ENCODE data around the gene REV3L.

REV3L gene

DNA sequence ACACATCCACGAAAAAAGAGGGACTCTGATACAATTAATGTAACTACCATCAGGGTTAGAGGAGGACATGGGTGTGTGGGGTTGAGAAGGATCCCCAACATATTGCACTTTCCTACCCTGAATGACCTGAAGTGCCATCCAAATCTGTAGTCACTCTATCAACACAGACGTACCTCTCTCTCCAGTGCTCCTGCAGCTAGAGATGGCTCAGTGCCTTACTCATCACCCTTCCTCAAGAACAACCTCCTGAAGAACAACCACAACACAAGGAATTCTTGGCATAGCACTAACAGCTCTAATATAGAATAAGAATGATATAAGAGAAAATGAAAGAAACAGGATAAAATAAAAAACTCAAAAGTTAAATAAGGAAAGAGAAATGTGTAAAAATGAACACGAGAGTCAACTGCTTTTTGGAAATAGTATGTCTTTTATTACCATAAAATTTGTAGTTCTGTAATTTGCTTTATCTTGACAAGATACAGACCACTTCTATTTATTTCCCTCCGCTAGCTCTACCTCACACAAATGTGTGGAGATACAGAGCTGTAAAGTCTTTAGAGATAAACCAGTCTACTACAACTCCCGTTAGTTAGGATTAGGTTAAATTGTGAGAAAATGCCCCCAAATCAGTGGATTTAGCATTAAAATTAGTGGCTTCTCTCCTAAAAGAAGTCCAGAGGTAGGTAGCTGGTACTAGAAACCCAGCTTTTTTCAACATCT is 63.9 kb downstream of the REV3L start:
- DNase-seq (ENCODE audit: low spot score) = no peak

DNA sequence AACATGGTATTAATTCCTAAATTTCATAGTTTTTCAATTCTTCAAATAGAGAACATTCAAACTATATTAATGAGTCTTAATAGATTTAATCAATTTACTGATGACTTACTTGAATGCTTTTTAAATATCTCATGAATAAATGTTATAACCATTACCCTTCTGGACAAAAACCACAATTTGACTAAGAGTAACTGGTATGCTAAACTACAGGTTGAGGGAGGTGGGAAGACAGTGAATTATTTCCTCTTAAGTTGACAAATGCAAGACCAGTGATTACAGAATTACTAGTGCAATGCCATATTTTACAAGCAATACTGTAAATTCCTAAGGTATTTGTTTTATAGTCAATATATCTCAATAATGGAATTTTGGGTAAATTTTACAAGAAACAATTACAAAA is 65.1 kb downstream of the REV3L start:
- DNase-seq (ENCODE audit: low spot score) = no peak

DNA sequence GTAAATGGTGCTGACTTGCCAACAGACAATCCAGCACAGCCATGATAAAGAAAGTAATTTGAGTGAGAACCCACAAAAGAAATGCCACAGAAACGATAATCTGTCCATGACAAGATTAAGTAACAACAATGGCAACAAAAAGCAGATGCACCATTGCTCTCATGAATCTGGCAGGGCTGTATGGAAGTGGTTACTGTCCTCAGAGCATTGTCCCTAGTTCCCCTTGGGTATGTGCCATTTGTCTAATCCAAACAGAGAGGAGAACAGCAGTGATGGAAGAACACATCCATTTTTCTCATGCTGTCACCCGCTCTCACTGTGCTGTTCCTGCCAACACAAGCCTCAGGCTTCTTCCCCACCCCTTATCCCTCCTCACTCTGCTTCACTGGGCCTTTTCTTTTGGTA is 65.8 kb downstream of the REV3L start:
- no peak for DNase-seq (ENCODE audit: low spot score)

DNA sequence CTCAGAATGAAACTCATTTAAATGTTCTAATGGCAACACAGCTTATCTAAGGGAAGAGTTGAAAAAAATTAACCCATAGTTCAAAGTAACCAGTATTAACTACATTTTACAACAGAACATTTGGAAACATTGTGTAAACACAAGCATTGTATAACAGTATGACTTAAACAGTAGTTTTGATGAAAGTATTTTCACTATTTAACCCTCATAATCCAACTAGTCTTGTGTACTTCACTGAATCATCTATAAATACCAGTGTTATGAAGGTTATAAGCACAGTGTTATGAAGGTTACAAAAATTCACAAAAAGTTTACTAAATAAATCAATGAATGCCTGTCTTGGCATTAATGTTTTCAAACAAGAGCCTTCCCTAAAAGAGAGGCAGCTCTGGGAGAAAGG is 66.5 kb downstream of the REV3L start:
- DNase-seq (ENCODE audit: low spot score) = no peak

- DNase-seq (ENCODE audit: low spot score) = no peak
These were observed 68.6 kb downstream of the REV3L start for GRCh38 chr6:111414373-111414772.

- no peak for DNase-seq (ENCODE audit: low spot score)
These were observed 70.9 kb downstream of the REV3L start for GRCh38 chr6:111411978-111412566.

DNA sequence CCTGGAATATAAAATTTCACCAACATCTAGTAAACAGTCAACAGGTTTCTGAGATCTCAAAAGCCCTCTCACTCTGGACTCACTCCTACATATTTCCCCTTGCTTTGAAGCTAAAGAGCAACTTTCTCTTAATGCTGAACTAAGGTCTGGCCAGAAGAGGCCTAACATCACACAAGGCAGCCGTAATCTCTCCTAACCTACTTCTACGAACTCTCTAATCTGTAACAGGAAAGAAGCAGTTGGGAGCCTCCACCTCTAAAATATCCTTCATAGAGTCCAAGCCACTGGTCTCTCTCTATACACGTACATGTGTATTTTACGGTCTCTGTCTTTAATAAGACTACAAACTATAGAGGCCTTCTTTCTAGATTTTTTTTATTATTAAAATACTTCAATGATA is 72.0 kb downstream of the REV3L start:
- no peak for DNase-seq (ENCODE audit: low spot score)

DNA sequence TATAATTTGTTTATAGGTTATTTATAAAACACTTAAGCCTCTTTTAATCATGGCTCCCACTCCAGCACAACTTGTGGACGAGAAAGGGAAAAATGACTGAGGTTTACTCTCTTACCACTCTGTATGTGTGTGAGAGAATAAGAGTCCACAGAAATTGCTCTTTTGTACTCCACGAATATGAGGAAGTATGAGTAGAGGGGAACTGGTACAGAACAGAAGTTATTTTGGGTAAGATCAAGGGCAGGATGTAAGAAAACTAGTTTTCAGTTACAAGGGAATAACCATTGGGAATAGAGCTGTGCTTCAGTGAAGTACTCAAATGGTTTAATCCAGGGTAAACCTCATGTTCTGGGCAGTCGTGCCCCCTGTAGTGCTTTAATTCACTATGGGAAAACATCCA is 72.6 kb downstream of the REV3L start:
- no peak for DNase-seq (ENCODE audit: low spot score)

GRCh38 chr6:111409430-111409829 is 73.6 kb downstream of the REV3L start:
- no peak for DNase-seq (ENCODE audit: low spot score)

DNA sequence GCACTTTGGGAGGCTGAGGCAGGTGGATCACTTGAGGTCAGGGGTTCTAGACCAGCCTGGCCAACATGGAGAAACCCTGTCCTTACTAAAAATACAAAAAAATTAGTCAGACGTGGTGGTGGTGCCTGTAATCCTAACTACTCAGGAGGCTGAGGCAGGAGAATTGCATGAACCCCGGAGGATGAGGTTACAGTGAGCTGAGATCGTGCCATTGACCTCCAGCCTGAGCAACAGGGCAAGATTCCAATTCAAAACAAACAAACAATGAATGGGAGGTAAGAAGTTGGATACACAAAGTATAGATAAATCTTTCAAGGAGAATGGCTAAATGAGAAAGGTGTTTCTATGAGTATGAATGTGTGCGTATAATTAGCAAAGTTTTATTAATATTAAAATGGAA is 75.3 kb downstream of the REV3L start:
- DNase-seq (ENCODE audit: low spot score) = no peak

GRCh38 chr6:111406200-111406721 is 76.8 kb downstream of the REV3L start:
- no peak for DNase-seq (ENCODE audit: low spot score)

GRCh38 chr6:111403388-111403787 is 79.6 kb downstream of the REV3L start:
- DNase-seq (ENCODE audit: low spot score) = no peak

- no peak for DNase-seq (ENCODE audit: low spot score)
These were observed 83.4 kb downstream of the REV3L start for GRCh38 chr6:111399626-111400025.

DNA sequence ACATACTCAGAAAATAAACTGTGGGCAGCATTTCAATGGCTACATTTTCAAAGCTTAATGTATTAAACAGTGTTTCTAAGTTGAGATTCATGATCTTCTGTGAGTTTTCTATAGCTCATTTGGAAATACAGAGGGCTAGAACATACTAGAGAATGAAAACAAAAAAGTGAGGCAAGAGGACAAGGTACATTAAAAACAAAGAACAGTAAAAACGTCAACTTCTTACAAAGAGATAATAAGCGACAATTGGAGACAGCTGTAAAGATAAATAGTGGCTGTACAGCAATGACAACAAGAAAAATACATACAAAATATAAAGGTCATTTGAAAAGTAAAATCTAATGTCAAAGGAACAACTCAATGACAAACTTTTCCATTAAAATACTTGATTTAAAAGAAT is 94.3 kb downstream of the REV3L start:
- no peak for DNase-seq (ENCODE audit: low spot score)

GRCh38 chr6:111382476-111383294 is 100.3 kb downstream of the REV3L start:
- no peak for DNase-seq (ENCODE audit: low spot score)

GRCh38 chr6:111381728-111382127 is 101.3 kb downstream of the REV3L start:
- no peak for DNase-seq (ENCODE audit: low spot score)

DNA sequence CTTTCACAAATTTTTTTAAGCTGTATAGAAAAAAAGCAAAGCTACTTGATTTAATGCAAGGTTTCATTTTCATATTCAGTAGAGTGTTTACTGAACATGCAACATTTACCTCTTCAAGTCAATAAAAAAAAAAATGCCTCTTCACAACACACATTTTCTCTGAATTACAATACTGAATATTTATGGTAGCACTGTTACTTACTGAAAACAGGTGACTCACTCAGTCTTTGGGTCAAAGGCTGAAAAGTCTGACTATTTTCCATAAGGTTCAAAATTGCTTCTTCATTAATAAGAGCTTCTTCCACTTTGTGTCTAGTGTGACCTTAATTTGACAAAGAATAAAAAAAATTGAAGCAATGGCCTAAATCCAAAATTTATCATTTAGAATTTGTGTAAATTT is 101.9 kb downstream of the REV3L start:
- no peak for DNase-seq (ENCODE audit: low spot score)

DNA sequence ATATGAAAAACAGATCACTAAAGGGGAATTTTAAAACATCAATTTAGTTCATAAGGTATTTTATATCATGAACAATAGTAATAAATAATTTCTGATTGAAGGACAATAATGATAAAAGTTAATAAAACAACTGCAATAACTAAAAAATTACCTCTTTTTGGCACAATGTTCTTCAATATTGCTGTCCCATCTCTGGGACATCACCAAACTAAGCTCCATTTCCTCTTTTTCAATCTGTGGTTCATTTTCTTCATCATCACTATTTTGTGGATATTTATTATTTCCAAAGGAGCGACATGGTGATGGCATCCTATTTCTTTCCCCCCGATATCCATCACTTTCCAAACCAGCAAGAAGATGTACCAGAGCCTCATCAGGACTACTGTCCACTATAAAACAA is 103.2 kb downstream of the REV3L start:
- no peak for DNase-seq (ENCODE audit: low spot score)

- DNase-seq (ENCODE audit: low spot score) = no peak
These were observed 103.7 kb downstream of the REV3L start for GRCh38 chr6:111379302-111379701.

- DNase-seq (ENCODE audit: low spot score) = no peak
These were observed 105.4 kb downstream of the REV3L start for GRCh38 chr6:111377558-111378120.

DNA sequence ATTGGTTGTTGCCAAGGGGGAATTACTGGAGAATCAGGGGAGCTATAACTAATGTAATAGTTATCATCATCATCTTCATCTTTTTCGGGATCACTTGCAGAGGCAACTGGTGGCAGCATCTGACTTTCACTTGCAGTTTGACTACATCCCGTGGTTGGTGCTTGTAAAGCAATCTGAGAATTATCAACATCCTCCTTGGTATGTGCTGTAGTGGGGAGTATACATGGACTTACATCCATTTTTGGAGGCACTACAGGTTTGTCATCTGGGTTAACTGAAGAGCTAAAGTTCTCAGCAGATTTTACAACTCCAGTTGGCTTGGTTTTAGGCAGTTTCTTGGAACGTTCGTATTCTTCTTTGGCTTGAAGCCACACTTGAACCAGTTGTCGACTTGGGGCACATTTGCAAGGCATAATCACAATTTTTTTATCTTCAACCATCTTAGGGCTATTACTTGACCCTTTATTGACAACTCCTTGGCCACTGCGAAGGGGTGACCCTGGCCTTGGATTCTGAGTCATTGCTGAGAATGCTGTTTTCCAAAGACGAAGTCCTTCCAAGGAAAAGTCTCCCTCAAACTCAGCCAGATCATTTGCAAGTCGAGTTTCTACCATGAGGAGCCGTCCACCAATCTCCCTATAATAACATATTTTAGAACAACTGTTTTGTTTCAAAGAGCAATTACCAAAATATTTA is 115.5 kb downstream of the REV3L start:
- no peak for DNase-seq (ENCODE audit: low spot score)

DNA sequence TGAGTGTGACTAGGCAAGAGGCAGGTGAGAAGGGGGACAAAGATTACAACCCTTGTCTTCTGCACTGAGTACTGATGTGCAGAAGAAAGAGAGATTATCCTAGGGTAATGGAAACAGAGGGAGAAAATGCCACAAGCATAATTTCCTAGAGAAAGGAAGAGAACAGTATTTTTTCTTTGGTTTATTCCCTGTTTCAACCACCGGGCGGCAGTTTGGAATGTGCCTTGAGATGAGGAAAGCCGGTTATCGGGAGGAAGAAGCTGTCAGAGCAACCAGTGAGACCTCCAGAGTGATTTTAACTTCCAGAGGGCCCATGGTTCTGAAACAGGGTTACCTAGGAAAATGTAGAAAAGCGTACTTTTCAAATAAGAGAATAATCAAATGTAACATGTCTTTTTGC is 121.4 kb downstream of the REV3L start:
- DNase-seq (ENCODE audit: low spot score) = peak; percentile 16

All from kidney capillary endothelial cell (primary cell).